Kasumi-1 (cell line): ENCODE results near the gene MAPKAPK2.

Experiments
- DNase-seq, 2 experiments: peaks; one replicate each; lab custom pipeline; 2025; lab: John Stamatoyannopoulos, UW

MAPKAPK2 gene

GRCh38 chr1:206661161-206661820 lies 23.4 kb upstream of the MAPKAPK2 start:
- DNase-seq: no peak

GRCh38 chr1:206662396-206663092 lies 22.2 kb upstream of the MAPKAPK2 start:
- DNase-seq: no peak

GRCh38 chr1:206663362-206663761 lies 21.3 kb upstream of the MAPKAPK2 start:
- DNase-seq: peak in 1 of 2 experiments; percentile 16

GRCh38 chr1:206663832-206664652 lies 20.7 kb upstream of the MAPKAPK2 start:
- DNase-seq: peak; percentile 72 to 84

- DNase-seq: no peak
Observed at GRCh38 chr1:206664740-206665139, 20.0 kb upstream of the MAPKAPK2 start.

- DNase-seq: no peak
Observed at GRCh38 chr1:206666031-206666561, 18.6 kb upstream of the MAPKAPK2 start.

- DNase-seq: no peak
Observed at GRCh38 chr1:206666954-206667665, 17.6 kb upstream of the MAPKAPK2 start.

- DNase-seq: peak in 1 of 2 experiments; percentile 4
Observed at GRCh38 chr1:206668351-206668750, 16.4 kb upstream of the MAPKAPK2 start.

- no peak for DNase-seq
Observed at GRCh38 chr1:206668874-206669410, 15.8 kb upstream of the MAPKAPK2 start.

- DNase-seq: no peak
Observed at GRCh38 chr1:206672011-206672688, 12.6 kb upstream of the MAPKAPK2 start.

GRCh38 chr1:206672844-206673758 lies 11.6 kb upstream of the MAPKAPK2 start:
- peak; percentile 73 to 80 for DNase-seq

GRCh38 chr1:206674236-206674635 lies 10.5 kb upstream of the MAPKAPK2 start:
- DNase-seq: no peak

- no peak for DNase-seq
Observed at GRCh38 chr1:206674745-206675175, 9.9 kb upstream of the MAPKAPK2 start.

GRCh38 chr1:206676499-206676898 lies 8.2 kb upstream of the MAPKAPK2 start:
- DNase-seq: no peak

- DNase-seq: no peak
Observed at GRCh38 chr1:206678490-206678889, 6.2 kb upstream of the MAPKAPK2 start.

GRCh38 chr1:206679738-206680211 lies 4.9 kb upstream of the MAPKAPK2 start:
- DNase-seq: peak; percentile 17 to 63

GRCh38 chr1:206680279-206680678 lies 4.4 kb upstream of the MAPKAPK2 start:
- DNase-seq: no peak

GRCh38 chr1:206681359-206681758 lies 3.3 kb upstream of the MAPKAPK2 start:
- no peak for DNase-seq

- DNase-seq: no peak
Observed at GRCh38 chr1:206682111-206682510, 2.6 kb upstream of the MAPKAPK2 start.

GRCh38 chr1:206683313-206683712 lies 1.4 kb upstream of the MAPKAPK2 start:
- DNase-seq: no peak
